NOMO-1 (cell line): ENCODE measurements around the gene PPEF1.
A peak's percentile ranks its signal among the peaks of the same experiment; 100 is the strongest.

Experiments used
- DNase-seq, 2 experiments: peaks; one replicate each; lab custom pipeline; 2025; ENCODE audit not compliant: unreplicated experiment in 2 of 2; lab: John Stamatoyannopoulos, UW

The PPEF1 gene, protein sequence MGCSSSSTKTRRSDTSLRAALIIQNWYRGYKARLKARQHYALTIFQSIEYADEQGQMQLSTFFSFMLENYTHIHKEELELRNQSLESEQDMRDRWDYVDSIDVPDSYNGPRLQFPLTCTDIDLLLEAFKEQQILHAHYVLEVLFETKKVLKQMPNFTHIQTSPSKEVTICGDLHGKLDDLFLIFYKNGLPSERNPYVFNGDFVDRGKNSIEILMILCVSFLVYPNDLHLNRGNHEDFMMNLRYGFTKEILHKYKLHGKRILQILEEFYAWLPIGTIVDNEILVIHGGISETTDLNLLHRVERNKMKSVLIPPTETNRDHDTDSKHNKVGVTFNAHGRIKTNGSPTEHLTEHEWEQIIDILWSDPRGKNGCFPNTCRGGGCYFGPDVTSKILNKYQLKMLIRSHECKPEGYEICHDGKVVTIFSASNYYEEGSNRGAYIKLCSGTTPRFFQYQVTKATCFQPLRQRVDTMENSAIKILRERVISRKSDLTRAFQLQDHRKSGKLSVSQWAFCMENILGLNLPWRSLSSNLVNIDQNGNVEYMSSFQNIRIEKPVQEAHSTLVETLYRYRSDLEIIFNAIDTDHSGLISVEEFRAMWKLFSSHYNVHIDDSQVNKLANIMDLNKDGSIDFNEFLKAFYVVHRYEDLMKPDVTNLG

DNA sequence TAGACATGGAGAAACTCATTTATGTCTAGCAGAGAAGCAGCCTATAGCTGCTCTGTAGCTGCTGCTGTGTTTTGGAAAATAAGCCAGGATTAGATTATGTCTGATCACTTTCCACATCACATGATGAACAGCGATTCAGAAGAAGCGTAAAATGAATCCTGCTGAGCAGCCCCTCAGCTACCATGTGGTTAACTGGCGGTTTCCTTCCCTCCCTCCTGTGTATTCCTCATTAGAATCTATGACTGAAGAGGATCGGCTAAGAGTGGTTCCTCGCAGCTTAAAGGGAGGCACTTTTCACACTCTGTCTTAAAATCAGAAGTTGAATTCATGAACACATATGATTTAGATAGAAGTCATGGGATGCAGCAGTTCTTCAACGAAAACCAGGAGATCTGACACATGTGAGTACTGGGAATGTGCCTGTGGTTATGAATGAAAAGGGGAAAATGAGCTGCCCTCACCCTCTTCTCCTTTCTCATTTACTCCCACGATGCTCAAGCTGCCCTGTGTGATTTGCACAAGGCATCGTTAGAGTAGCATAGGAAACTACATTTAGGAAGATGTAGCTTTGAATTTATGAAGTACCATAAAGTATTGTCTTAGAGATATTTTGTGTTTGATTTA, at the start of gene PPEF1:
TSS of gene PPEF1 (plus strand) at position 220 of the 624 bp plus-strand sequence. CDS start at position 356, 136 bp downstream.
- DNase-seq = no peak

DNA sequence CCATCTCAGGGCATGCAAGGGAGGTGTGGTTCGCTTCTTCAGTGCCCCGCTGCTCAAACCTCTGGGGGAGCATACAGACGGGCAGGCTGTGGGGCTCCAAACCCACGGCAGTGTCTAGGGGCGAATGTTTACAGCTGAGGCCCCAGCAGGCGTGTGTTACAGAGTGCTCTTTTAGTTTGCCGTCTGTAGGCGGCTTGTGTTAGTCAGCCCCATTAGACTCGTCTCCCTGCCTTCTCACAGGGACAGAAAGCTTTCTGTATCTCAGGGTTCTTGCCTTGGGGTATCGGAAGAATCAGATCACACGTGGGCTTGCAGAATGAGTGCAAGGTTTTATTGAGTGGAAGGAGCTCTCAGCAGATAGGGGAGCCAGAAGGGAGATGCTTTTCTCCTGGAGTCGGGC, 46.2 kb upstream of the PPEF1 start:
- DNase-seq = no peak

DNA sequence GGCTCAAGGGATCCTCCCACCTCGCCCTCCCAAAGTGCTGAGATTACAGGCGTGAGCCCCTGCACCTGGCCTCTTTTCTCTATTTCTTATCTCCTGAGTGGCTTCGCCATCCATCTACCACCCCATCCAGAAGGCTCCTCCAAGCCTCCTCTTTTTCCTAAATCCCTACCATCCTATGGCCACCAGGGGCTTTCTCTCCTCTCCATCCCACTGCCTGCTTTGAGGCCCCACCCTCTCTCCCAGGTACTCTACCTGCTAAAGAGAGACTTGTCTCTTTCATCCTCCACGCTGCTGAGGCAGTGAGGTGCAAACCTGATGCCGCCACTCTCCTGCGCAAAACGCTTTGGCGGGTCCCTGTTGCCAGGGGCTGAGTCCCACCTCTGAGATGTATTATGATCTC, 42.5 kb upstream of the PPEF1 start:
- no peak for DNase-seq

DNA sequence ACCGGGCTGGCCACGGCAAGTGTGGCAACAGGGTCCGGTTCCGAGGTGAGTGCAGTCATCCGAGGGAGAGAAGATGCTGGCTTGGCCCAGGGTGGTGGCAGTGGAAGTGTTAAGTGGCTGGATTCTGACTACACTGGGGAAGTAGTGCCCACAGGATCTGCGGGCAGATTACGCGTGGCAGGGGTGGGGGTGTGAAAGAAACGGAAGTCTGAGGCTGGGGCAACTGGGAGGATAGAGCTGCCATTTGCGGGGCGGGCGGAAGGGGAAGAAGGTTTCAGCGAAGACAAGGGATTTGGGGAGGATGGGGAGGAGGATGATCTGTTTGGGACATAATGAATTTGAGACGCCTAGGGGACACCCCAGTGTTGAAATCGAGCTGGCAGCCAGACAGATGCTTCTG, 40.8 kb upstream of the PPEF1 start:
- peak; percentile 14 to 54 for DNase-seq

DNA sequence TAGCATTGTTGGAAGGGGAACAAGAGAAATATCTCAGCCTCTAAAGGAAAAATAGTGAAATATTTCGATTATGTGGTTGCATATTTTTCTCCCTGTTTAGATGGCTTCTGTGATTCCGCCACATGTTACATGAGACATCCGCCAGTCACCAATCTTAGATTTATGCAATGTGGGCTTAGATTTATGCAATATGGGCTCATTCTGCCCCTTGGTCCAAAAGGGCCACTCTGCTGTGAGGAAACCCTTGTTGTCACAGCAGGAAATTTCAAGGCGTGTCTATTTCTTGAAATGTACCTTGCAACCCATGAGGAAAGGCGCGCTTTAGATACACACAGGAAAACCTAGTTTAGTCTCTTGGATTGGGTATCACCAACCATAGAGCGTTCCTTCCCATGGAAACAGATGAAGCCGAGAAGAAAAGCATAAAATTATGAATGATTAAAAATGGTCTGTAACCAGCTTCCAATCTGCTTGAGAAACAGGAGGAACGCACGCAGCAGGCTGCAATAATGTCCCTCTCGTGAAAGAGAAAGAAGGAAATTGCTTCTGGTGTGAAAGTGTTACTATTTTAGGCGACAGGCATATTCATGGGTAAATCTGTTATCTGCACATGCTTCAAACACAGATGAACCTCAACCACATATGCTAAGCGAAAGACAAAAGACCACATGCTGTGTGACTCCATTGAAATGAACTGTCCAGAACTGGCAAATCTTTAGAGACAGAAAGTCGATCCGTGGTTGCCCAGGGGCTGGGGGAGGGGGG, 39.2 kb upstream of the PPEF1 start:
- DNase-seq = peak; percentile 78 to 91

DNA sequence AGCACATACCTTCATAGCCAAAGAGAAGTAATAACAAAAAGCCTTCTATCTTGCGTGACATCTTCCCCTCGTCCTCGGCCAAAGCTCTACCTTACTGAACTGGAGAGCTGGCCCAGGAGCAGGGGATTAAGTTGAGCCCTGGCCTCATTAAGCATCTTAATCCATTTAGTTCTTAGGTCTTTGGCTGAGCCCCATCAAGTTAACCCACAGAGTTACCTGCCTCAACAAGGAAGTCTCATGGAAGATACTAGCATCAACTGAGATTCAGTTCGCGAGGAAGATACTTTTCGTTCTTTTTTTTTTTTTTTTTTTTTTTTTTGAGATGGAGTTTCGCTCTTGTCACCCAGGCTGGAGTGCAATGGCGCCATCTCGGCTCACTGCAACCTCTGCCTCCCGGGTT, 35.4 kb upstream of the PPEF1 start, which contains the start of gene RS1:
TSS of gene RS1 (minus strand) at position 101 of the 400 bp plus-strand sequence. CDS start at position 61, 40 bp downstream.
- DNase-seq = no peak

DNA sequence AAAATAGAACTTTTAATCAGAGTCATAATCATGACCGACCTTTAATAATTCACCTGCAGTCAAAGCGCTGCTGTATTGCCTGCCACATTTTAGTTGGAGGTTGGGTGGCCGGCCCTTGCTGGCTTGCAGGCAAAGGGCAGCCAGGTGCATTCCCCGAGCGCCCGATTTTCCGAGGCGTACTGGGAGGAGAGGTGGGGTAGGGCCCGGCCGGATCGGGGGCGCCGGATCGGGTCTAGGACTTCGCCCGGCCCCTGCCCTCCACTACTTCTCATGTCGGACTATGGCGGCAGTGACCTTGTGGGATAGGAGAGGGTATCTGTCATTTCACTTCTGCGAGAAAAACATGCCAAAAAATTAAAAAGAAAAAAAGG, 33.0 kb upstream of the PPEF1 start:
- no peak for DNase-seq

DNA sequence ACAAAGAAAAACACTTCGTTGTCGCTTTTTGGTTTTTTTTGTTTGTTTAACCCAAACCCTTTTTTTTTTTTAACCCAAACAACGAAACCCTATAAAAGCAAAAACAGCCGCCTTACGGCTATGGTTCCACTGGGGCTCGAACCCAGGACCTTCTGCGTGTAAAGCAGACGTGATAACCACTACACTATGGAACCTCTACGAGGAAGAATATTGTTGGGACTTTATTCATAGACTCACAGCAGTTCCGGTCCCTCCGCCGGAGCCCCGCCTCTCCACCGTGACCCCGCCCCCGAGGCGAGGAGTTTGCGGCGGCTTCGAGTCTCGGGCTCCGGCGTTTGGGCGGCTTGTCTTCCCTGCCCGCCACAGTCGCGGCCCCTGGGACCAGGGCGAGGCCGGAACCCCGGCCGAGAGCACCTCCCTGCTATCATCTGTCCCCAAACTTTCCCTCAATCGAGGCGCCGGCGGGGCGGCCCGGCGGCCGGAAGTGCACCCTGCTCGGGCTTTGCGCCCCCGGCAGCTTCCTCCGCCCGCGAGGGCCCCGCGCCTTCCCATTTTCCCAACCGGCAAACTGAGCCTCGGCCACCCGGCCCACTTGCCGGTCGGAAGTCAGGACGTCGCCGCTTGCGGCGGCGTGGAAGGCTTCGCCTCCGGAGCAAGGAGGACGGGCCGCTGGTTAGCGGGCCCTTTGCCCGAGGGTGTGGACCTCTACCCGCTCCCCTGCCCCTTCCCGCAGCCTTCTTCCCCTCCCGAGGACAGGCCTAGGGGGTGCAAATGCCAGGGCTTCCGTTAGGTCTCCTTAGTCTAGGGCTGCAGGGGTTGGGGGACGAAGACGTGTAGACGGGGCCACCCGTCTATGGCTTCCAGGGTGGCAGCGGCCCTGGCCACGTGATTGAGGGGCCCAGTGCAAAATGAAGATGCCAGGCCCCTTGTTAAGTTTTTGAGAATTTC, 32.4 kb upstream of the PPEF1 start:
- DNase-seq = peak; percentile 48 to 60

DNA sequence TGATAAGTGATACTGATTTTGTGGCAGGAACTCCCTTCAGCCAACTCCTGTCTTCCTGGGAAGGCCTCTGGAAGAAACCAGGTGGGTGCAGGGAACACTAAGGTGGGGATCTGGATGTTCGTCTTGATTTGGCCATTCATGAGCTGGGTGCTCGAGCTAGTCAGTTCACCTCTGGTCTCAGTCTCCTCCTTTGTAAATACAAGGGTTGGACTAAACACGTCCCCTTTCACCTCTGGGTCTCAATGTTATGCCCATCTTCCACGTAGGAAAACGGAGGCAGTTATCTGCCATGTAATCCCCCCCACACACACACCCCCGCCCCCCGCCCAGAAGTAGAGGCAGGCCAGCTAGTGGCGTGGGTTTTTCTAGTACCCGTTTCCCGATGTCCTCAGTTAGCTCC, 31.4 kb upstream of the PPEF1 start:
- no peak for DNase-seq

DNA sequence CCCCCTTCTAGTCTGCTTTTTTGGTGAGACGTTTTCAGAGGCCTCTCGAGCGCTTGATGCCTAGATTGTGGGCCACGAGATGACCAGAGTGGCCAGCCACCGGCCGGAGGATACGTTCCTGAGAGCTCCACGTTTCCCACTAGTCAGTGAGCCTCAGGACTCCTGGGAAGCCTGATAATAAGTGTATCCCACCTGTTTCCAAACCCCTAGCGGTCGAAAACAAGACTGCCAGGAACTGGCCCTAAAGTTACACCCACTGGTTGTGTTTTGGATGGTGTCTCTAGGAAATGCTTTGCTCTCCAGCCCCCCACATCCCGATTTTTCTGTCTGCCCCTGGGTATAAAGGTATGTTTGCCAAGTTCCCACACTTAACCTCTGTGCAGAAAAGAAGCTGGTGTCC, 31.0 kb upstream of the PPEF1 start:
- no peak for DNase-seq

DNA sequence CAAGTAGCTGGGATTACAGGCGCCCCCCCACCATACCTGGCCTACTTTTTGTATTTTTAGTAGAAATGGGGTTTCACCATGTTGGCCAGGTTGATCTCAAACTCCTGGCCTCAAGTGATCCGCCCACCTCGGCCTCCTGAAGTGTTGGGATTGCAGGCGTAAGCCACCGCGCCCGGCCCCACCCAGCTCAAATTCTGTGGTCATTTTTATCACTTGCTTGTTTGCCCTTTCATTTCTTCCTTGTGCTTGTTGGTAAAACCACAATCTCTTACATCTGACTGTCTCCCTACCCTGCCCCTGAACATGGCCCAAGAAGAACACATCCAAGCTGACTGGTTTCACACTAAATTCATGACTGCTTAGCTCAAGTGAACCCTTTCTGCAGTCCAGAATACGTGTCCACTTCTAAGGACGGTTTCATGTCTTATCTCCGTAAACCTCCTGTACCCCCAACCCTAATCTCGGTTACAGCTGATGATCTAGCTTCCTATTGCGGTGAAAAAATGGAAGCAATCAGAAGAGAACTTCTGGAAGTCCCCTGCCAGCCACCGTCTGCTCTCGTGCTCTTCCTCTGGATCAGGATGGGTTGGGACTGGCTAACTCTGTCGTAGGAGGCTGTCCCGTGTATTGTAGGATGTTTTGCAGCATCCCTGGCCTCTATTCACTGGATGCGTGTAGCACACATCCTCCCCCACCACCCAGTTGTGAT, 30.1 kb upstream of the PPEF1 start:
- DNase-seq = peak in 1 of 2 experiments; percentile 11

DNA sequence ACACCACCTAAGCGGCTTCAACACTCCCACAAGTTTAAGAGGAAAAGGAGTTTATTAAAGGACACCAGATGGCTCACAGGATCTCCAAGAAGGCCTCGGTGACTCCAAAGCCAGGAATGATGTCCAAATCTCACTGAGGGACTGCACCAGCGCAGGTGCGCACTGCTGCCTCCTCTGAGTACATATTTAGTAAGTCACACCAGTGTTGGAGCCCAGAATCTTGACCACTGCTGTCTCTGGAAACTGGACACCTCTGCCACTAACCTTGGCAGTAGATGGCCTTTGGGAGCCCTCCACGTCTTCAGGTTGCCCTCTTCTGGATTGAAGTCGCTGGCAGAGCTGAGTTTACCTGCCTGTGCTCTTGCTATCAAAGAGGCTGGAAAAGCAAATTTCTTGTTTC, 25.4 kb upstream of the PPEF1 start:
- no peak for DNase-seq

DNA sequence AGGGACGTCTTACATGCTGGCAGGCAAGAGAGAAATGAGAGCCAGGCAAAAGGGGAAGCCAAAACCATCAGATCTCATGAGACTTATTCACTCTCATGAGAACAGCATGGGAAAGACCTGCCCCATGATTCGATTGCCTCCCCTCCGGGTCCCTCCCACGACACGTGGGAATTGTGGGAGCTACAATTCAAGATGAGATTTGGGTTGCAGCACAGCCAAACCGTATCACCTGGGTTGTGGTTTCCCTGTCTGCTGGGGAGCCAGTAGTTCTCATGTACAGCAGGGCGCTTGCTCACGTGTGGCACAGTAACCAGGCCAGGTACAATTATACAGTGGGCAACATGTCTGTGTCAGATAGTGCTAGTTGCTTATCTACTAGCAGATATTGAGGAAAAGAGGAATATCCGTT, 24.5 kb upstream of the PPEF1 start:
- DNase-seq = no peak

DNA sequence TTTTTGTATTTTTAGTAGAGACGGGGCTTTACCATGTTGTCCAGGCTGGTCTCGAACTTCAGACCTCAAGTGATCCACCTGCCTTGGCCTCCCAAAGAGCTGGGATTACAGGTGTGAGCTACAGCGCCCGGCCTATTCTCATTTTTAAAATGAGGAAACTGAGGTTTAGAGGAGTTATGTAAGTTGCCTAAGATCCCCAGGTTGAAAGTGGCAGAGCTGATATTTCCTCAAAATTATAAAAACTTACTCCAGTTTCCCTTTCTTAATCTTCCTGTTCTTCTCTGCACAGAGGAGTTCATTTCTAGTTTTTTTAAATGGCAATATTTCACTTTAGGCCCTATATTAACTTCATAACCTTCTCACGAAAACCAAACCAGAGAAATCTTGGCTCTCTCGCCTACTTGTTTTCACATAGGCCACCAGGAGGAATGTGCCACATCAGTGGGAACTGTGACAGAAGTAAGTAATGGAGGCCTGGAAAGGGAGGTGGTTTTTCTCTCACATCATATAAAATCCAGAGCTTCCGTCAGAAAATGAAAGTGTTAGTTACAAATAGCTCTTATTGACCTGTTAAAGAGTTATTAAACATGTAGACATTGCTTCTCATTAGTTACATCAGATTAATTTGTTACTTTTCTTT, 19.5 kb upstream of the PPEF1 start:
- DNase-seq = peak; percentile 70 to 89

DNA sequence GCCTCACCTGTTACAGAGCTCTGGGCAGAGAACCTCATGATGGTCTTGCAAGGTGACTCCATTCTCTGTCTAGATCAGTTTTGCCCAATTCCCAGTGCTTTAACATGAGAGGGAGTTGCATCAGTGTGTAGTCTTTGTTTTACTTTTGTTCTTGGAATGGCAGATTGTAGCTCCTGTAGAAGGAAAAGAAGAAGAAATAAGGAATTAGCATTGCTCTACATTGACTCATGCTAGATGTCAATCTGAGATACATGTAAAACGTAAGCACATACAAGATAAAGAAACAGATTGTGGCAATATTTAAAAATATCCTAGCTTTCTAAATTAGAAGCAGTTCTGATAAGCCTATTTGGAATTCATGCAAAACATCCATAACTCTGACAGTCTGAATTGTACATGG, 16.0 kb upstream of the PPEF1 start:
- DNase-seq = no peak

DNA sequence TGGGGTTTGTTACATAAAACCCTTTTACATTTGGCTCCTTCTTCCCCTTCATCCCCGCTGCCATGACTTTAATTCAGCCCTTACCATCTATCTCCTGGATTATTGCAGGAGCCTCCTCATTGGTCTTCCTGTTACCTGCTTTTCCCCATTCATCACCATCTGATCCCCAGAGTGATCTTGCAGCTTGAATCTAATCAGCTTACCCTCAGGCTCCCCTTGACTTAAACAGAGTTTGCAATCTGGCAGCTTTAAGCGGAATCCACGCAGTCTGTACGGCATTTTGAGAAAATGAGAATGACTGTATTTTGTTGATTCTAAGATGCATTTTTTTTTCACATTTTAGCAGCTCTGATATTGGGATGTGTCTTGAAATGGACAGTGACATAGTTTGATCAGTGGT, 14.9 kb upstream of the PPEF1 start:
- DNase-seq = no peak

DNA sequence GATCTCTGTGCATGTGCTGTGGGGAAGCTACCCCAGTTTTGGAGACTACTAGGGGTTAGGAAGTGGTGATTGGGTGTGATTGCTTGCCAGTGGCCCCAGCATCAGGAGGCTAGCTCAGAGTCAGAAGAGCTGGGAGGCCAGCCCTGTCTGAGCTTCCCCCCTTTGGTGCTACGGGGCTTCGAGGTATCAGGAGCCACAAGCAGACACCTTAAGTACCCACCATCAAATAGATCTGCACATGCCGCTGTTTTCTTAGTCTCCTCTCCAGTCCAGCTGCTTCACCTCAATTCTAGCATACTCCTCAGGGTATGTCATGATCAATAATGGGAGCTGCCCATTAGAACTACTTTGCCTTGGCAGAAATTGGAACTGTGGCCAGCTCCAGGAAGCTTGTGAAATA, 10.8 kb upstream of the PPEF1 start:
- no peak for DNase-seq

DNA sequence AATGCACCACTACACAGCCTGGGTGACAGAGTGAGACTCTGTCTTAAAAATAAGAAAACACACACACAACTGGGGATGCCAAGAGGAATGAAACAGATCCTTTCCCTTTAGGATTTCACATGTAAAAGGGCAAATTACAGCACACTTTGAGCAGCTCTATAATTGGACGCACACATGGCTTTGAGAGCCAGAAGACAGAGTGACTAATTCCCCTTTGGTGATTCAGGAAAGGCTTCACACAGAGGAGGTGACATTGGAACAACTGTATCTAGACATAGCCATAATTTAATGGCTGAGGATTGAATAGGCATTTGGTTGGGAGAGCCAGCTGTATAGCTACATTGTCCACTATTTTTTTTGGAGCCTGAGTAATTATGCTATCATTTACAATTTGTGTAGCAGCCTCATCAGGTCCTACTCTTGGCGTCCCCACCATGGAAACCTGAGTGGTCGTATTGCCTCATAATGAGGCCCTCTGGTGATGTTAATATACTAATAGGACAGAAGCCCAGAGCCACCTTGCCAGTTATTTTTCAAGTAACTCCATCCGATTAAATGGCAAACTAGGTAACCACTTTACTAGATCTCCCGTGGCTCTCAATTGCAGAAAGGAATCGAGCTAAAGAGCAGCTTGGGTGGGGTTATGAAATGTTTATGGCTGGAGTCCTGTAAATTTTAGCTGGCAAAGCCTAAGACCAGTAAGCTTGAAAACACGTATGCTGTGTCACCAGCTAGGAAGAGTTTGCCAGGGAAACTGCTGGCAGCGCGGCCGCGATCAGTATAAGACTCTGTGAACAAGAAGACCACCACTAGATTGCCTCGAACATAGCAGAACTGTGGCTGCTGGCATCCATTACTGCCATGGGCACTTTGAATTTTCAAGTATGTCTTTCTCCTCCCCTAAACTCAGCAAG, 8.5 kb upstream of the PPEF1 start:
- DNase-seq = no peak
